ACHN (cell line): ENCODE measurements around the gene CDC42SE2.
A peak's percentile ranks its signal among the peaks of the same experiment; 100 is the strongest.
"Not testable (repeated sequence)": the region's sequence is repeated elsewhere in the genome, so short reads cannot be mapped to it uniquely, and the experiment has no call there.

Experiments used
- DNase-seq: peaks from one replicate; pipeline ENCODE4 v3.0.0-alpha.2; 2015
- in situ Hi-C: cut with HindIII; loops from 2 replicates; pipeline ENCODE4 v1.10.0; 2017; ENCODE audit warnings: low sequenced_read_pairs, low pct_ligation_motif_present, low pct_unique_long_range_greater_than_20kb

CDC42SE2 gene

GRCh38 chr5:131396630-131397273, 132.9 kb downstream of the CDC42SE2 start:
- no peak for DNase-seq
- in situ Hi-C loops, result no loop called here

GRCh38 chr5:131399007-131399406, 135.2 kb downstream of the CDC42SE2 start:
- in situ Hi-C loops, DNase-seq: not testable (repeated sequence)

GRCh38 chr5:131400585-131400984, 136.7 kb downstream of the CDC42SE2 start:
- DNase-seq, result no peak
- in situ Hi-C loops, result no loop called here

GRCh38 chr5:131405674-131406073, 141.8 kb downstream of the CDC42SE2 start:
- in situ Hi-C loops, result no loop called here
- DNase-seq, result no peak

GRCh38 chr5:131406076-131406475, 142.2 kb downstream of the CDC42SE2 start:
- in situ Hi-C loops, result no loop called here
- no peak for DNase-seq

- DNase-seq, result no peak
- in situ Hi-C loops, result no loop called here
Measured at GRCh38 chr5:131406975-131407638, 143.3 kb downstream of the CDC42SE2 start.

GRCh38 chr5:131413605-131414559, 150.0 kb downstream of the CDC42SE2 start:
- in situ Hi-C loops, result no loop called here
- peak; percentile 9 for DNase-seq

- in situ Hi-C loops, result no loop called here
- no peak for DNase-seq
Measured at GRCh38 chr5:131416729-131417128, 152.9 kb downstream of the CDC42SE2 start.

- in situ Hi-C loops, result no loop called here
Measured at GRCh38 chr5:131417240-131417869, 153.5 kb downstream of the CDC42SE2 start.

GRCh38 chr5:131418846-131419245, 155.0 kb downstream of the CDC42SE2 start:
- DNase-seq, result no peak
- in situ Hi-C loops, result no loop called here

More at GRCh38 chr5:131417240-131417869, 153.5 kb downstream of the CDC42SE2 start:
- DNase-seq, result peak; percentile 62

GRCh38 chr5:131419877-131420276, 156.0 kb downstream of the CDC42SE2 start:
- DNase-seq, result no peak
- in situ Hi-C loops, result no loop called here

GRCh38 chr5:131423056-131423455, 159.2 kb downstream of the CDC42SE2 start:
- peak; percentile 30 for DNase-seq
- in situ Hi-C loops, result no loop called here

- DNase-seq, result no peak
Measured at GRCh38 chr5:131426011-131426410, 162.2 kb downstream of the CDC42SE2 start.

GRCh38 chr5:131430794-131431193, 166.9 kb downstream of the CDC42SE2 start:
- DNase-seq, result no peak
- in situ Hi-C loops, result no loop called here

More at GRCh38 chr5:131426011-131426410, 162.2 kb downstream of the CDC42SE2 start:
- in situ Hi-C loops, result no loop called here

- DNase-seq, result no peak
- in situ Hi-C loops, result no loop called here
Measured at GRCh38 chr5:131431794-131432193, 167.9 kb downstream of the CDC42SE2 start.

- no peak for DNase-seq
- in situ Hi-C loops, result no loop called here
Measured at GRCh38 chr5:131433109-131433508, 169.3 kb downstream of the CDC42SE2 start.

GRCh38 chr5:131436081-131436480, 172.2 kb downstream of the CDC42SE2 start:
- in situ Hi-C loops, result no loop called here
- no peak for DNase-seq

GRCh38 chr5:131441184-131441583, 177.3 kb downstream of the CDC42SE2 start:
- DNase-seq, result no peak
- in situ Hi-C loops, result no loop called here
